H9 (cell line): ENCODE measurements around the gene KCTD19. TPM values are rescaled to one million over a fixed set of nuclear protein-coding genes. Genes with fewer than 3 reads are reported as not detected.

Experiments used
- DNase-seq: peaks from one replicate; pipeline ENCODE4 v3.0.0-alpha.2; 2017
- H2AFZ ChIP-seq: one replicate; pipeline ENCODE4 v1.6.1; 2013; ENCODE audit warnings: mild to moderate bottlenecking, low read length, control low read depth, moderate library complexity
- H2AK5ac ChIP-seq: 2 replicates; pipeline ENCODE4 v1.6.1; 2013; ENCODE audit warnings: low read length, control low read depth, mixed read lengths; ENCODE audit not compliant: insufficient read length
- H2BK120ac ChIP-seq: one replicate; pipeline ENCODE4 v1.6.1; 2013; ENCODE audit warnings: low read depth, mild to moderate bottlenecking, low read length, control low read depth, inconsistent platforms; ENCODE audit not compliant: poor library complexity, severe bottlenecking
- H2BK12ac ChIP-seq: 2 replicates; pipeline ENCODE4 v1.6.1; 2013; ENCODE audit warnings: low read length, control low read depth, mixed read lengths, low read depth; ENCODE audit not compliant: insufficient read length
- H2BK15ac ChIP-seq: 2 replicates; pipeline ENCODE4 v1.6.1; 2013; ENCODE audit warnings: low read depth, low read length, control low read depth
- H2BK20ac ChIP-seq: one replicate; pipeline ENCODE4 v1.6.1; 2013; ENCODE audit warnings: low read depth, mild to moderate bottlenecking, low read length, control low read depth, inconsistent platforms; ENCODE audit not compliant: poor library complexity, severe bottlenecking
- H2BK5ac ChIP-seq: 2 replicates; pipeline ENCODE4 v1.6.1; 2013; ENCODE audit warnings: low read length, control low read depth, mixed read lengths; ENCODE audit not compliant: insufficient read length
- H3K14ac ChIP-seq: 2 replicates; pipeline ENCODE4 v1.6.1; 2013; ENCODE audit warnings: low read length, control low read depth; ENCODE audit not compliant: insufficient read depth
- H3K18ac ChIP-seq: 2 replicates; pipeline ENCODE4 v1.6.1; 2013; ENCODE audit warnings: low read depth, mild to moderate bottlenecking, mixed read lengths, low read length, control low read depth; ENCODE audit not compliant: insufficient read length
- H3K23ac ChIP-seq: 2 replicates; pipeline ENCODE4 v1.6.1; 2013; ENCODE audit warnings: low read length, control low read depth, mixed read lengths, low read depth; ENCODE audit not compliant: insufficient read length
- H3K23me2 ChIP-seq: 2 replicates; pipeline ENCODE4 v1.6.1; 2013; ENCODE audit warnings: low read depth, mild to moderate bottlenecking, mixed read lengths, low read length, control low read depth; ENCODE audit not compliant: insufficient read length, poor library complexity, severe bottlenecking
- H3K27ac ChIP-seq: 2 replicates; pipeline ENCODE4 v1.5.1; 2013; ENCODE audit warnings: low read length, control low read depth, mixed read lengths, low read depth; ENCODE audit not compliant: insufficient read length
- H3K27me3 ChIP-seq: 2 replicates; pipeline ENCODE4 v1.6.1; 2013; ENCODE audit warnings: low read length, control low read depth, inconsistent platforms; ENCODE audit not compliant: insufficient read depth
- H3K4ac ChIP-seq: 2 replicates; pipeline ENCODE4 v1.6.1; 2013; ENCODE audit warnings: low read depth, mild to moderate bottlenecking, control low read depth, inconsistent platforms, low read length, moderate library complexity
- H3K4me1 ChIP-seq: 2 replicates; pipeline ENCODE4 v1.6.1; 2013; ENCODE audit warnings: low read length, control low read depth, inconsistent platforms; ENCODE audit not compliant: insufficient read depth
- H3K4me2 ChIP-seq: 2 replicates; pipeline ENCODE4 v1.6.1; 2013; ENCODE audit warnings: low read length, control low read depth, mixed read lengths; ENCODE audit not compliant: insufficient read length, insufficient read depth
- H3K56ac ChIP-seq: 2 replicates; pipeline ENCODE4 v1.6.1; 2013; ENCODE audit warnings: low read depth, mild to moderate bottlenecking, mixed read lengths, low read length, control low read depth; ENCODE audit not compliant: insufficient read length
- H3K79me1 ChIP-seq: 2 replicates; pipeline ENCODE4 v1.6.1; 2013; ENCODE audit warnings: low read depth, mild to moderate bottlenecking, moderate library complexity, low read length, control low read depth, inconsistent platforms; ENCODE audit not compliant: insufficient read depth, poor library complexity, severe bottlenecking
- H3K79me2 ChIP-seq: 2 replicates; pipeline ENCODE4 v1.6.1; 2013; ENCODE audit warnings: low read length, control low read depth, inconsistent platforms; ENCODE audit not compliant: insufficient read depth
- H3K9ac ChIP-seq: 2 replicates; pipeline ENCODE4 v1.6.1; 2013; ENCODE audit warnings: low read length, control low read depth, mixed read lengths; ENCODE audit not compliant: insufficient read length; ENCODE audit errors: extremely low read depth
- H3K9me3 ChIP-seq: one replicate; pipeline ENCODE4 v1.6.1; 2013; ENCODE audit warnings: low read depth, low read length, inconsistent platforms; ENCODE audit not compliant: control insufficient read depth
- H3T11ph ChIP-seq: one replicate; pipeline ENCODE4 v1.6.1; 2013; ENCODE audit warnings: mild to moderate bottlenecking, low read length, control low read depth, inconsistent platforms
- H4K20me1 ChIP-seq: one replicate; pipeline ENCODE4 v1.6.1; 2013; ENCODE audit not compliant: control insufficient read depth, insufficient read length, insufficient read depth
- H4K5ac ChIP-seq: 2 replicates; pipeline ENCODE4 v1.6.1; 2013; ENCODE audit warnings: low read depth, mild to moderate bottlenecking, mixed read lengths, low read length, control low read depth; ENCODE audit not compliant: insufficient read length
- H4K8ac ChIP-seq: replicated peaks from 2 replicates; pipeline ENCODE4 v1.6.1; 2013; ENCODE audit warnings: low read length, control low read depth, mixed read lengths, low read depth; ENCODE audit not compliant: insufficient read length
- H4K91ac ChIP-seq: 2 replicates; pipeline ENCODE4 v1.6.1; 2013; ENCODE audit warnings: low read depth, mild to moderate bottlenecking, moderate library complexity, mixed read lengths, low read length, control low read depth; ENCODE audit not compliant: insufficient read length
- H3K27ac Mint-ChIP-seq, 3 experiments: 2 replicates in 2 of 3; 3 replicates in 1 of 3; pipeline ENCODE4 v1.8.0; 2020 to 2021; ENCODE audit warnings: mixed read lengths in 3 of 3, mild to moderate bottlenecking in 1 of 3, moderate library complexity in 1 of 3
- H3K27me3 Mint-ChIP-seq: 2 replicates; pipeline ENCODE4 v1.8.0; 2021; ENCODE audit warnings: low read depth, mild to moderate bottlenecking, moderate library complexity, mixed read lengths
- H3K36me3 Mint-ChIP-seq, 3 experiments: 2 replicates in 2 of 3; 3 replicates in 1 of 3; pipeline ENCODE4 v1.8.0; 2020 to 2021; ENCODE audit warnings: low read depth in 3 of 3, mixed read lengths in 3 of 3; ENCODE audit not compliant: insufficient read depth in 1 of 3
- H3K4me1 Mint-ChIP-seq, 2 experiments: 2 replicates each; pipeline ENCODE4 v1.8.0; 2020; ENCODE audit warnings: mixed read lengths in 2 of 2
- H3K4me3 Mint-ChIP-seq, 2 experiments: 2 replicates in 1 of 2; 3 replicates in 1 of 2; pipeline ENCODE4 v1.8.0; 2020 to 2021; ENCODE audit warnings: mild to moderate bottlenecking in 2 of 2, mixed read lengths in 2 of 2, moderate library complexity in 1 of 2
- H3K9me3 Mint-ChIP-seq, 2 experiments: 2 replicates in 1 of 2; 3 replicates in 1 of 2; pipeline ENCODE4 v1.8.0; 2020; ENCODE audit warnings: mild to moderate bottlenecking in 2 of 2, mixed read lengths in 2 of 2, moderate library complexity in 1 of 2
- CTCF ChIP-seq: fragments of 200-600 bp; sonication (generic); conservative IDR thresholded peaks from 3 replicates; pipeline ENCODE4 v1.8.0; 2021; ENCODE audit warnings: antibody characterized with exemption, mild to moderate bottlenecking
- WGBS: extraction: QIAGEN DNeasy Blood & Tissue Kit; methylation state at CpG from one replicate; pipeline ENCODE4 v1.1.7; 2013; ENCODE audit warnings: missing lambda C conversion rate, low lambda C conversion rate, mixed read lengths; ENCODE audit not compliant: insufficient read length; ENCODE audit errors: extremely low coverage; 5-methylcytosine and 5-hydroxymethylcytosine counted together
- total RNA-seq: library from RNA; stranded (reverse); gene quantifications from 2 replicates; pipeline ENCODE4 v1.2.1, GENCODE V29; 2021

The KCTD19 gene
- total RNA-seq, 1 experiment from 2014 or later: 0.13 TPM

- H3K4me1 ChIP-seq: no peaks in the 10 kb centered on the region
- H3K27ac ChIP-seq: no peak overlapping the region
- H3K23ac ChIP-seq: no peak overlapping the region
- H2BK120ac ChIP-seq: no peak overlapping the region
- Mint-ChIP-seq H3K36me3 (no peaks in the 10 kb centered on the region), H3K27me3 (peaks cover 69% of the 10 kb centered on the region), H3K4me3 (peak overlapping the region; percentile 58 to 86), H3K4me1 (peaks cover 6 to 7% of the 10 kb centered on the region in 2 experiments), H3K27ac (0 out of 7 replicates have a peak overlapping the region, but pooled peaks of 1 of the 3 experiments have one; percentile 4), H3K9me3 (no peaks in the 10 kb centered on the region; a peak in 1 of 5 replicates)
- no peak overlapping the region for H2BK5ac ChIP-seq
- H3K9ac ChIP-seq: no peak overlapping the region
- H4K20me1 ChIP-seq: no peaks in the 10 kb centered on the region
- H3T11ph ChIP-seq: no peak overlapping the region
- H3K23me2 ChIP-seq: peaks cover 3% of the 10 kb centered on the region
- H4K5ac ChIP-seq: no peak overlapping the region
- H2AK5ac ChIP-seq: no peak overlapping the region
- H2BK12ac ChIP-seq: no peak overlapping the region
- no peak overlapping the region for H3K56ac ChIP-seq
- H3K79me2 ChIP-seq: no peaks in the 10 kb centered on the region
- no peak overlapping the region for H4K8ac ChIP-seq
- H3K14ac ChIP-seq: no peak overlapping the region
- H2BK20ac ChIP-seq: no peak overlapping the region
- H3K18ac ChIP-seq: no peak overlapping the region
- H3K4ac ChIP-seq: no peak overlapping the region
- H3K4me2 ChIP-seq: peak overlapping the region; percentile 80
- no CpG with 5 or more reads among the region's 11 CpGs for WGBS
- peak overlapping the region; percentile 24 for H2AFZ ChIP-seq
- no peak overlapping the region for H2BK15ac ChIP-seq
- no peaks in the 10 kb centered on the region for H3K9me3 ChIP-seq
- no peak overlapping the region for H4K91ac ChIP-seq
- DNase-seq: no peak
- no peak for TF ChIP-seq CTCF
- H3K27me3 ChIP-seq: peaks cover 3% of the 10 kb centered on the region
- no peaks in the 10 kb centered on the region for H3K79me1 ChIP-seq
These were observed 448 bp downstream of the KCTD19 start for GRCh38 chr16:67326115-67326471.
